Measurements from ENCODE around the gene COPB1. TPM values are rescaled to one million over a fixed set of nuclear protein-coding genes. Genes with fewer than 3 reads are reported as not detected.

Gene COPB1
- total and polyA plus RNA-seq, 9 of the 15 experiments (the other 6 are each of a cell fraction or from before 2014, with no cell fraction given): 64.7 to 188 (median 91.6) TPM

DNA sequence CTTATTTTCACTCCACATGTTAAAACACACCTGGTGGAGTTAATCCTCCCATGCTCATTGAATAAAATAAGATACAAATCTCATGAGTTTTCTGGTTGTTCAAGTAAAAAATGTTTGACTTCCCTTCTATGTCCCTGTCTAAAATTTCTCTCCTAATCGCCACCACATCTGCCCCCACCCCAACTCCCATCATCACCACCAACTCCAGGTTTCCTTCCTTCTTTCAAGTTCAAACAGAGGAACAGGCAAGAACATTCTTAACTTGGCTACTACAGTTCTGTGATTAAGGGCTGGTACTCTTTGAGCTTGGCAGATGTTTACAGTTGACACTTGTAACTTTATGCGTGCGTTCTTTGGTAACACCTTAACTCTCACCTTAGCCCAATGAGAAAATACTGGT, 29.7 kb upstream of the COPB1 start:
- no peak for DNase-seq (ENCODE audit: extremely low read depth in 1 of 4, low spot score in 3 of 4)
- ATAC-seq: no peak
- Histone ChIP-seq H3K9me3 (replicated peaks; ENCODE audit: control insufficient read depth, insufficient read depth, low read depth, low read length) (no peaks in the 10 kb centered on the region), H3K79me2 (ENCODE audit: control insufficient read depth, insufficient read depth, low read length) (no peaks in the 10 kb centered on the region), H3K27me3 (ENCODE audit: control insufficient read depth in 2 of 2, insufficient read depth in 2 of 2, low read length in 2 of 2) (no peaks in the 10 kb centered on the region), H3K4me2 (ENCODE audit: insufficient read depth, low read length) (no peak overlapping the region), H3K27ac (ENCODE audit: extremely low read depth, low read depth, low read length) (no peak overlapping the region), H3K9ac (ENCODE audit: insufficient read depth in 1 of 2, low read depth in 2 of 2, low read length in 2 of 2) (no peak overlapping the region), H3K36me3 (ENCODE audit: control insufficient read depth, insufficient read depth, low read length) (no peaks in the 10 kb centered on the region; the same call in 2 of the 3 replicates), H3K4me3 (no peak overlapping the region), H3K4me1 (replicated peaks in 1 of 2; ENCODE audit: control insufficient read depth in 2 of 2, insufficient read depth in 2 of 2, low read length in 2 of 2) (no peaks in the 10 kb centered on the region; a peak in 1 of 5 replicates), H2AFZ (ENCODE audit: low read depth, low read length) (no peak overlapping the region), H3K9me1 (ENCODE audit: control insufficient read depth, insufficient read depth, low read length) (no peaks in the 10 kb centered on the region), H4K20me1 (replicated peaks; ENCODE audit: control insufficient read depth, insufficient read depth, low read length) (no peaks in the 10 kb centered on the region)
- POLR2A ChIA-PET: interaction anchor here (0.6 to 0.8 kb wide), 2 partner anchors 30 to 117 kb away, joined by 3 to 4 read pairs; partner anchors contain the start of gene COPB1
- 88% methylated on average over 3 of the region's 3 CpGs for WGBS (ENCODE audit: insufficient coverage, low coverage, missing lambda C conversion rate)
- BruUV-seq (replicated peaks): no TSS peak
- CTCF ChIA-PET (ENCODE audit: low intra/inter-chr PET ratio): no interaction called here
- intact Hi-C loops (cut with micrococcal nuclease): no loop called here
- in situ Hi-C loops (cut with MboI): loop anchor here (10.0 kb wide), 1 partner anchor 365 kb away; the partner anchor contains the start of gene CYP2R1
- FAIRE-seq: no peak
- TF ChIP-seq FOXM1 (IDR thresholded peaks at IDR 0.05; ENCODE audit: low read depth) (no peak), FOXM1 (CRISPR knock-in tag; IDR thresholded peaks at IDR 0.05; ENCODE audit: low read depth) (no peak), PCBP1 (IDR thresholded peaks at IDR 0.05; ENCODE audit: low read depth, low read length, poor library complexity, severe bottlenecking) (no peak), PURB (CRISPR knock-in tag; IDR thresholded peaks at IDR 0.05; ENCODE audit: low read depth) (no peak), SMARCA5 (IDR thresholded peaks at IDR 0.05) (no peak), ZNF436 (CRISPR knock-in tag; IDR thresholded peaks at IDR 0.05) (no peak), ZNF253 (CRISPR knock-in tag; conservative IDR thresholded peaks at IDR 0.05) (no peak), ZNF561 (CRISPR knock-in tag; conservative IDR thresholded peaks at IDR 0.05) (no peak), CBFA2T3 (IDR thresholded peaks at IDR 0.05) (no peak), ZMIZ1 (IDR thresholded peaks at IDR 0.05; ENCODE audit: low read depth in 2 of 2, low read length in 2 of 2) (no peak), ZNF778 (CRISPR knock-in tag; IDR thresholded peaks at IDR 0.05) (no peak), ZBED1 (IDR thresholded peaks at IDR 0.05) (no peak)
- TF ChIP-seq, protein P1, sequence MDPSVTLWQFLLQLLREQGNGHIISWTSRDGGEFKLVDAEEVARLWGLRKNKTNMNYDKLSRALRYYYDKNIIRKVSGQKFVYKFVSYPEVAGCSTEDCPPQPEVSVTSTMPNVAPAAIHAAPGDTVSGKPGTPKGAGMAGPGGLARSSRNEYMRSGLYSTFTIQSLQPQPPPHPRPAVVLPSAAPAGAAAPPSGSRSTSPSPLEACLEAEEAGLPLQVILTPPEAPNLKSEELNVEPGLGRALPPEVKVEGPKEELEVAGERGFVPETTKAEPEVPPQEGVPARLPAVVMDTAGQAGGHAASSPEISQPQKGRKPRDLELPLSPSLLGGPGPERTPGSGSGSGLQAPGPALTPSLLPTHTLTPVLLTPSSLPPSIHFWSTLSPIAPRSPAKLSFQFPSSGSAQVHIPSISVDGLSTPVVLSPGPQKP (CRISPR knock-in tag; IDR thresholded peaks at IDR 0.05): no peak
- TF ChIP-seq, protein P2, sequence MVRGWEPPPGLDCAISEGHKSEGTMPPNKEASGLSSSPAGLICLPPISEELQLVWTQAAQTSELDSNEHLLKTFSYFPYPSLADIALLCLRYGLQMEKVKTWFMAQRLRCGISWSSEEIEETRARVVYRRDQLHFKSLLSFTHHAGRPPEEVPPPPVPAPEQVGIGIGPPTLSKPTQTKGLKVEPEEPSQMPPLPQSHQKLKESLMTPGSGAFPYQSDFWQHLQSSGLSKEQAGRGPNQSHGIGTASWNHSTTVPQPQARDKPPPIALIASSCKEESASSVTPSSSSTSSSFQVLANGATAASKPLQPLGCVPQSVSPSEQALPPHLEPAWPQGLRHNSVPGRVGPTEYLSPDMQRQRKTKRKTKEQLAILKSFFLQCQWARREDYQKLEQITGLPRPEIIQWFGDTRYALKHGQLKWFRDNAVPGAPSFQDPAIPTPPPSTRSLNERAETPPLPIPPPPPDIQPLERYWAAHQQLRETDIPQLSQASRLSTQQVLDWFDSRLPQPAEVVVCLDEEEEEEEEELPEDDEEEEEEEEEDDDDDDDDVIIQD (CRISPR knock-in tag; IDR thresholded peaks at IDR 0.05): no peak

Data from K562 (cell line).